ACHN (cell line): ENCODE data around the gene PFKP.

Experiments
- DNase-seq: peaks from one replicate; pipeline ENCODE4 v3.0.0-alpha.2; 2015
- in situ Hi-C: cut with HindIII; loops from 2 replicates; pipeline ENCODE4 v1.10.0; 2017; ENCODE audit warnings: low sequenced_read_pairs, low pct_ligation_motif_present, low pct_unique_long_range_greater_than_20kb

The PFKP gene

GRCh38 chr10:3085785-3086567, 18.6 kb downstream of the PFKP start:
- in situ Hi-C loops = no loop called here
- DNase-seq = no peak

- in situ Hi-C loops = no loop called here
- no peak for DNase-seq
Observed at GRCh38 chr10:3090388-3090787, 23.0 kb downstream of the PFKP start.

- peak; percentile 82 for DNase-seq
- in situ Hi-C loops = no loop called here
Observed at GRCh38 chr10:3090914-3091787, 23.8 kb downstream of the PFKP start.

- no peak for DNase-seq
- in situ Hi-C loops = no loop called here
Observed at GRCh38 chr10:3091921-3092320, 24.6 kb downstream of the PFKP start.

- in situ Hi-C loops = no loop called here
- no peak for DNase-seq
Observed at GRCh38 chr10:3093996-3094395, 26.6 kb downstream of the PFKP start.

GRCh38 chr10:3094609-3095036, 27.3 kb downstream of the PFKP start:
- DNase-seq = peak; percentile 27
- in situ Hi-C loops = no loop called here

DNA sequence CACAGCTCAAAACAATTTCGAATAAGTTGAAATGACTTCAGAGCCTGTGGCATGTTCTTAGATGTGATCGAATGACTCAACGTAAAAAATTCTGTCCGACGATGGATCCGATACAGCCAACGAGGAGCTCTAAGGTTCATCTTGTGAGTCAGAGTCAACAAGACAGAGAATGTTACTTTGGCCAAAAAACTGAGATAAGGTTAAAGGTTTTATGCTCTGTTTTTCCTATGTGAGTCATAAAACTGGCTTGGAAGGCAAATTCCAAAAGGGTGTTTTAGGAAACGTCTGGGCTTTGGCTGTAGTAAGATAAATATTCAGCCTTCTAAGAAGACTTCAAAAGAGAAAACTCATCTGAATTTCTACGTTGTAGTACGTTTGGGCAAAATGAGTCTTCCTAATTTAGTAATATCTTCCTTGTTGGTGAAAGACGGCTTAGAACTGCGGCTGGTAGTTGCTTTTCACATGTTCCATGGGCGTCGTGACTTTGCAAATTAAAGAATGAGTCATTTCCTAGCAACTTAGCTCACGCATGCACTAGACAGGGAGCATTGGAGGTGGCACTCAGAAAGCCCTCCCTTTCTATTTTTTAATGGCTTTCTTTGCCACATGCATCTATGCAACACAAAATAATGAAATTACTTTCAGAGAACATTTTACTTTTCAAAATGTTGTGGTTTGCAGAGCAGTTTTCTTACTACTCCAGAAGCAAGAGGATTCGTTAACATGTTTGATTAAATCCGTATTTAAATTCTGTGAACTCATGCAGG, 28.2 kb downstream of the PFKP start:
- DNase-seq = peak; percentile 97
- in situ Hi-C loops = no loop called here

DNA sequence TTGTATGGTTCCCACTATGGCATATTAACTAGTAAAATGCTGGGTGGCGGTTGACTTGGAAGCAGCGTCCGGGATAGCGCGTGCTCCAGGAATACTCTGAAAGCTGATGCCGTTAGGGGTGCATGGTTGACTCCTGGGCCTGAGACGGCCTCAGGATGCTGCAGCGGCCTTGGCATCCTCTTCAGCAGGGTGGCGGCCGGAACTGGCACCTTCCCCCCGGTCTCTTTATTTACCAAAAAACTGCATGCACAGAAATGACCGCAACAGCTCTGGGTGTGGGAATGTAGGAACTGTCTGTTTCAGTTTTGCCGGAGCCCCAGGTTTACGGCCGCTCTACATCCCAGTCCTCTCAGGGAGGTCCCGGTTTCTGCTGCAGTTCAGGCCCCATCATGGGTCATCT, 28.8 kb downstream of the PFKP start:
- in situ Hi-C loops = no loop called here
- peak; percentile 16 for DNase-seq

DNA sequence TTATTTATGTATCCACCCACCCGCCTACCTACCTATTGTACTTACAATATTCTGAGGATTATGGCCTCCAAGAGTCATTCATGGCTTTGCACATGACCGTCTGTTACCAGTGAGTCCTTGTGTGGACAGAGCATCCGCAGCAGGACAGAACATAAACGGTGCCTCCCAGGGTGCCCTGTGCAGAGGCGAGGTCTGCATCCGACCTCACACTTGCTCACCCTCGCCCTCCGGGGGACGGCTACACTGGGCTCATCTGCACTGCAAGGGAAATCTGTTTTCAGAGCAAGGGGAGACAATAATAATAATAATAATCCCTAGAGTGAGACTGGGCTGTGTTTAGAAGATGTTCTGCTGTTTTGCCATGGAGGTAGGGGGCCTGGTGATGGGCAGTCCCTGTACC, 29.8 kb downstream of the PFKP start:
- no peak for DNase-seq
- in situ Hi-C loops = no loop called here

GRCh38 chr10:3098689-3099088, 31.3 kb downstream of the PFKP start:
- in situ Hi-C loops = no loop called here
- no peak for DNase-seq

DNA sequence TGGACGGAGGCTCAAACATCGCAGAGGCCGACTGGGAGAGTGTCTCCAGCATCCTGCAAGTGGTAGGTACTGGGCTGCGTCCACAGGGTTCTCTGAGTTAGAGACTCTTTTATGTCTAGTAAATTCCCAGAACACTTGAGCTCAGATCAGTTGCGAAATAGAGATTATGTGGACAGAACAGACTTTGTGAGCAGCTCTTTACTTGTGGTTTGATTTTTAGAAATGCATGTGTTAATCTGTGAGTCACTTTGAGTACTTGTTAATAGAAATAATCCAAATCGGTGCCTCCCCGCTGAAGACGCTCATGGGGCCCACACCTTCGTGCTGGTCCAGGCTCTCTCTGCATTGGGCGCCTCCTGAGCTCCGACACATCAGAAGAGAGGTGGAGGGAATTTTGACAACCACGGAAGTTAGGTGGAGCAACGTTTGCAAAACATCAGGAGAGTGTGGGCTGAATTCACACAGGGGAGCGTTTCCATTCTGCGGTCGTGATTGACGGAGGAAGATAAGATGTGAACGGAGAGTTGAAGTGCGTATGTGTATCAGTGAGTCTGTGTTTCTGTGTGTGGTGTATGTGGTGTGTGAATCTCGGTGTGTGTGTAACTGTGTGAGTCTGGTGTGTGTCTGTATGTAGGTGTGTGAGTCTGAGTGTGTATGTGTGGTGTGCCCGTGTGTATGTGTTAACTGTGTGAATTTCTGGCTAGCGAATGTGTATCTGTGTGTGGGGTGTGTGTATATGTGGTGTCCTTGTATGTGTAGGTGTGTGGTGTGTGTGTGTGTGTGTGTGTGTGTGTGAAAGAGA, 32.1 kb downstream of the PFKP start:
- in situ Hi-C loops = no loop called here
- no peak for DNase-seq

DNA sequence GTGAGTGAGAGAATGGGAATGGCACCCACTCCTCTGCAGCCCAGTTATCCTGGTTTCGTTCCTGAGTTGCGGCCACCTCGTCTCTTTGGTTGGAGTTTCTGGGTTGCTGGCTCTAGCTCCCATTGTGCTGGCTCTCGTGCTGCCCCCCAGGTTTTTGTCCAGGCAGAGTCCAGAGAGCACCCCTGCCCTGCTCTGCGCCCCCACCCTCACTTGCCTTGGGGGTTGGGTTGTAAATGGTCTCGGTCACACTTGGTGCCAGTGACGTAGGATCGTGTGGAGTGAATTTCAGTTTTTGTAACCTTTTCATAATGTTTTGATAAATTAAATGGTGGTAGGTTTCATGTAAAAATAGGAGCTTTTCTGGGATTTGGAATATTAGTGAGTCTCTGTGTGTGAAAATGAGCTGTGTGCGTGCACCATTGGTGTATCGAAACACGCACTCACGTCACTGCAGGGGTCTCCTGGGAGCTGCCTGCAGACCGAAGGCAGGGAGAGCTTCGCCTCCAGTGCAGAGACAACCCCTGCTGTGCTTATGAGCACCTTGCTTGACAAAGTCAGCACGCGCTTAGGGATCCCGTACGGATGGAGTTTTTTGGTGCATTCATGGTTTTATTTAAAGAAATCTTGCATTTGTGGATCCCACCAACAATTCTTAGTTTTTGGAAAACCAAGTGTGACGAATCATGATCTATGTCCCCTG, 32.9 kb downstream of the PFKP start:
- DNase-seq = no peak
- in situ Hi-C loops = no loop called here

DNA sequence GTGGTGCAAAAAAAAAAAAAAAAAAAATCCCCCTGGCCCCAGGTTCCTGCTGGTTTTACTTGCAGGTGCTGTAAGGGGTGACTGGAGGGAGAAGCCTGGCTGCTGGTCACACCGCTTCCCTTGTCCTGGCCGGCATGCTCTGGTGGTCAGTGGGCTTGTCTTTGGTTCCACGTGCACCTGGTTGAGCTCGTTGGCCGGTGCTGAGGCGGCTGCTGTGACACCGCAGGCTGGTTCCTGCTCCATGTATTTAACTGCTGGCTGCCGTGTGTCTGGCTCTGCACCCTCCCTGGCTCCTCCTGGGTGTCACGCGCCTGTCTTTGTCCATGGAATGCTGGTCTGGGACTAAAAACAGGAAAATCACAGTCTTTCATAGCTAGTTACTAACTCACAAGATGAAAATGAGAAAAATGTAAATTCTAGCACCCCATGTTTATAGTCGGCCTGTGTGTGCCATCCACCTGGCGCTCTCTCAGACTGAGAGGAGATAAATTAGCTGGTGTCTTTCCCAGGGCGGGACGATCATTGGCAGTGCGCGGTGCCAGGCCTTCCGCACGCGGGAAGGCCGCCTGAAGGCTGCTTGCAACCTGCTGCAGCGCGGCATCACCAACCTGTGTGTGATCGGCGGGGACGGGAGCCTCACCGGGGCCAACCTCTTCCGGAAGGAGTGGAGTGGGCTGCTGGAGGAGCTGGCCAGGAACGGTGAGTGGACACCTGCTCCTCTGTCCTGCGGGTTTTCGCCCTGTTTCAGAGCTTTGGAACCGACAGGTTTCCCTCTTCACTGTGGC, 33.7 kb downstream of the PFKP start:
- DNase-seq = no peak
- in situ Hi-C loops = no loop called here

DNA sequence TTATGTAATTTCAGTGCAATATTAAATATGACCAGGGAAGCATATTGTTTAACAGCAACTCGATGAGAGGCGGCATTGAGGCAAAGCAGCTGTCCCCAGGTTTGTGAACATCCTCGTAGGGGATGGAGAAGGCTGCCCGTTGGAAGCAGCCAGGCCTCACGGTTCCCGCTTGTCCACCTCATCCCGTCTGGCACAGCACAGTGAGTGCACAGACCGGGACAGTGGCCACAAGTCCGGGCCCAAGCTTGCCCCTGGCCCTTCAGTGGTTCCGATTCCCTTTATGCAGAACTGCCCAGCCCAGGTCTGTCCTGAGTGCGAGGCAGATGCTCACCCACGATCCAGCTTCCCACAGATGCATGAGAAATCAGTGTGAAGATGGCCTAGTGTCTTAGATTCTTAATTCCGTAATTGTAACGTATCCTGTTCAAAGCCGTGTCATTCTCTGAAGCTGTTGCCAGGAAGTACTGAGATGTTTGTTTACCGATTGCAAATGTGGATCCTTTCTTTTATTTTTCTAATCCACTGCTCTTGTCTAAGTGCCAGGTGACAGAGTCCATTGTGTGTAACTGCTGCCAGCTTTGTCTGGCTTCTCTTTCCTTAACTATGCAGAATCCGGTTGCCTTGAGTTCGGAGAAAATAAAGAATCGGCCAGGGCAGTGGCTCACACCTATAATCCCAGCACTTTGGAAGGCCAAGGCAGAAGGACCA, 35.5 kb downstream of the PFKP start:
- in situ Hi-C loops = no loop called here
- no peak for DNase-seq

- in situ Hi-C loops = no loop called here
Observed at GRCh38 chr10:3103646-3104045, 36.3 kb downstream of the PFKP start.

DNA sequence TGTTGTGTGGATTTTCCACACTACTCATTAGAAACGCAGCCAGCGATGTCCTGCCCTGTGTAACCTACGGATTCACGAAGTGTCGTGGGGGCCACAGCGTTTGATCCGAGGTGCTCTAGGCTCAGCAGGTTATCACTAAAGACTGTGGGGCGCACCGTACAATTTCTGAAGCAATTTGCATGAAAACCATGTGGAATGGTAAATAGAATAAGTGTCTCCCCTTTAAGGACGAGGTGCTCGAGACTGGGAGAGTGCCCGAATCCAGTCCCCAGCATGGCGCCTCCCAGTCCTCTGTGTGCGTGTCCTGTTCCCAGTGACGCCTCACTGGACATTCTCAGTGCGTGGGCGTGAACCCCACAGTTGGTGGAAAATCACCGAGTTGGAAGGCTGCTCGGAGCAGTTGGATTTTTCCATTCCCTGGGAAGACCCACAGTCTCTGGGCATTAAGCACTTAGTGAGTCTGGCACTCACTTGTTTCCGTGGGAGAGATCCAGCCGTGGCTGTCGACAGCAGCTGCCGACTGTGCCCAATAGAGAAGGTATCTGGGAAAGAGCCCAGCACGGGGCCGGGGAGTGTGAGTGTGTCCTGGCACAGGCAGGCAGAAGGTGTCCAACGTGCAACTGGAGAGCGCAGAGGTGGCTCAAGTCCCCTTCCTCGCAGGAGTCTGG, 37.0 kb downstream of the PFKP start:
- DNase-seq = no peak
- in situ Hi-C loops = no loop called here

More at GRCh38 chr10:3103646-3104045, 36.3 kb downstream of the PFKP start:
- no peak for DNase-seq
